ENCODE results near the gene FAM120B.
"Not testable (repeated sequence)": the region's sequence is repeated elsewhere in the genome, so short reads cannot be mapped to it uniquely, and the experiment has no call there.

FAM120B gene

DNA sequence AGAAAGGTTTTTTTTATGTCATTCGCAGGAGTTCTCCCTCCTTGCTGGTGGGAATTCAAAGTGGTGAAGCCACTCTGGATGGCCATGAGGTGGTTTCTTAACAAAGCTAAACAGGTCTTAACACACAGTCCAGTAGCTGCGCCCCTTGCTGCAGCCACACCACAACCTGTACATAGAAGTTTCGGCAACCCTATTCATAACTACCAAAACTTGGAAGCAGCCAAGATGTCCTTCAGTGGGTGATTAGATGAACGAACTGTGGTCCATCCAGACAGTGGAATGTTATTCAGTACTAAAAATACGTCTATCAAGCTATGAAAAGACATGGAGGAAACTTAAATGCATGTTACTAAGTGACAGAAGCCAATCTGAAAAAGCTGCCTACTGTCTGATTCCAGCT lies 78.9 kb downstream of the FAM120B start:
- DNase-seq (ENCODE audit: low read depth), result no peak

DNA sequence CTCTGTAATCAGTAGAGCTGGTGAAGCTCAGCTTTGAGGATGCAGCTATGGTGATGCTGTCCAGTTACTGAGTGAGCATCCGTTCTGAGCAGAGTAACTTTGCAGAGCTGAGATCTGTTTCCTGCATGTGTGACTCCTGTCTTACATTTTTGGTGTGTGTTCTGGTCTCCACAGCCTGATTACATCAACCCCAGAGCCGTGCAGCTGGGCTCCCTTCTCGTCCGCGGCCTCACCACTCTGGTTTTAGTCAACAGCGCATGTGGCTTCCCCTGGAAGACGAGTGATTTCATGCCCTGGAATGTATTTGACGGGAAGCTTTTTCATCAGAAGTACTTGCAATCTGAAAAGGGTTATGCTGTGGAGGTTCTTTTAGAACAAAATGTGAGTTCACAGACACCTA lies 81.6 kb downstream of the FAM120B start:
- no peak for DNase-seq (ENCODE audit: low read depth)

- no peak for DNase-seq (ENCODE audit: low read depth)
Measured at GRCh38 chr6:170393033-170393432, 86.5 kb downstream of the FAM120B start.

DNA sequence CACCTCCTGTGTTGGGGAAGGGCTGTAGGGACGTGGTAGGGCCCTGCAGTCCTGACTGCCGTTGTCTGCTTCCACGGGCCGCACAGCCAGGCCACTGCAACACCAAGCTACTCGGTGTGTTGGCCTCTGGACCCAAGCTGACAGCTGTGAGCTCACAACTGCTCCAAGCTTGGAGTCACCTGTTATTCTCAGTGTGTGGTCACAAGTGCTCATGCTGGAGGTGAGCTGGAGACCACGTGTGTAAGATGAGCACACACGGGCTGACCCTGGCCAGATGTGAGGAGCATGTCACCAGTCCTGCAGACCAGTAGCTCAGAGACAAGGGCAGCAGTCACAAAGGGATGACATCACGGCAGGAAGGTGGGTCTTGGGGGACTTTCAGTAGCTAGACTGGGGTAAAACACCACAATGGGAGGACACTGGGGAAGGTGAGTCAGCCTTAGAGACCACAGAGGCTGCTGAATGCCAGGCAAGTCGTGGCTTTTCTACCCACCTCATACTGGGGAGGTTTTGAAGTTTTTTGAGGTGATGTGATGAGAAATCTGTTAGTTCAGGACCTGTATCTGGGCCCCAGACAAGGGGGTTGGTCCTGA lies 87.3 kb downstream of the FAM120B start:
- no peak for DNase-seq (ENCODE audit: low read depth)

DNA sequence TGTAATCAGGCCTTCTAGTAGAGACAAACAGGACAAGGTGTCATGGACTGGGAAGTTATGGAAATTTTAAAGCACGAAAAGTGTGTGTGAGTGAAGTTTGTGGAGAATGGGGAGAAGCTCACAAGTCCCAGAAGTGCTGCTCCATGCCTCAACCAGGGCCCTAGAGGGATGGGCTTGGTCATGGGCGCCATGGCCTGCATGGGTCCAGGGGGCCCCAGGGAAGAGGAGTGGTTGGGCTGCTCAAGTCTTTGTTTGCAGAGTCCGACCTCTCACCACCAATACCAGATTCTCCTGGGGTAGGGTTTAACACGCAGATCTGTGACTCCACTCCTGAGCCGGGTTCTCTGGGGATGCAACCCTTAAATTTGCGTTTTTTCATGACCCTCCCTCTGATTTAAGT lies 88.4 kb downstream of the FAM120B start:
- no peak for DNase-seq (ENCODE audit: low read depth)

DNA sequence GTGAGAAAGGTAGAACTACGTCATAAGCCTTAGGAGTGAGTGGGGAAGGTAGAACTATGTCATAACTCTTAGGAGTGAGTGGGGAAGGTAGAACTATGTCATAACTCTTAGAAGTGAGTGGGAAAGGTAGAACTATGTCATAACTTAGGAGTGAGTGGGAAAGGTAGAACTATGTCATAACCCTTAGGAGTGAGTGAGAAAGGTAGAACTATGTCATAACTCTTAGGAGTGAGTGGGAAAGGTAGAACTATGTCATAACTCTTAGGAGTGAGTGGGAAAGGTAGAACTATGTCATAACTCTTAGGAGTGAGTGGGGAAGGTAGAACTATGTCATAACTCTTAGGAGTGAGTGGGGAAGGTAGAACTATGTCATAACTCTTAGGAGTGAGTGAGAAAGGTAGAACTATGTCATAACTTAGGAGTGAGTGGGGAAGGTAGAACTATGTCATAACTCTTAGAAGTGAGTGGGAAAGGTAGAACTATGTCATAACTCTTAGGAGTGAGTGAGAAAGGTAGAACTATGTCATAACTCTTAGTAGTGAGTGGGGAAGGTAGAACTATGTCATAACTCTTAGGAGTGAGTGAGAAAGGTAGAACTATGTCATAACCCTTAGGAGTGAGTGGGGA lies 92.3 kb downstream of the FAM120B start:
- not testable (repeated sequence) for DNase-seq (ENCODE audit: low read depth)

DNA sequence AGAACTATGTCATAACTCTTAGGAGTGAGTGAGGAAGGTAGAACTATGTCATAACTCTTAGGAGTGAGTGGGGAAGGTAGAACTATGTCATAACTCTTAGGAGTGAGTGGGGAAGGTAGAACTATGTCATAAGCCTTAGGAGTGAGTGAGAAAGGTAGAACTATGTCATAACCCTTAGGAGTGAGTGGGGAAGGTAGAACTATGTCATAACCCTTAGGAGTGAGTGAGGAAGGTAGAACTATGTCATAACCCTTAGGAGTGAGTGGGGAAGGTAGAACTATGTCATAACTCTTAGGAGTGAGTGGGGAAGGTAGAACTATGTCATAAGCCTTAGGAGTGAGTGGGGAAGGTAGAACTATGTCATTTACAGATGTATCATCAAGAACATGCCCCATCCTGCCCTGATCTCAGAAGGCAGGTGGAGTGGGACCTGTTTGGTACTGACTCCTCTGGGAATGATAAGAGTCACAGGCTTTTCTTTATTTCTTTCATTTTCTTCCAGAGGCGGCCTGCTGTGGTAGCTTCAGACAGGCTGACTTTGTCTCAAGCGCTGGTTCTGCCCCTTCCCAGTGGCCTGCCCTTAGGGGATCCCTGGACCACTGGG lies 93.5 kb downstream of the FAM120B start:
- not testable (repeated sequence) for DNase-seq (ENCODE audit: low read depth)

DNA sequence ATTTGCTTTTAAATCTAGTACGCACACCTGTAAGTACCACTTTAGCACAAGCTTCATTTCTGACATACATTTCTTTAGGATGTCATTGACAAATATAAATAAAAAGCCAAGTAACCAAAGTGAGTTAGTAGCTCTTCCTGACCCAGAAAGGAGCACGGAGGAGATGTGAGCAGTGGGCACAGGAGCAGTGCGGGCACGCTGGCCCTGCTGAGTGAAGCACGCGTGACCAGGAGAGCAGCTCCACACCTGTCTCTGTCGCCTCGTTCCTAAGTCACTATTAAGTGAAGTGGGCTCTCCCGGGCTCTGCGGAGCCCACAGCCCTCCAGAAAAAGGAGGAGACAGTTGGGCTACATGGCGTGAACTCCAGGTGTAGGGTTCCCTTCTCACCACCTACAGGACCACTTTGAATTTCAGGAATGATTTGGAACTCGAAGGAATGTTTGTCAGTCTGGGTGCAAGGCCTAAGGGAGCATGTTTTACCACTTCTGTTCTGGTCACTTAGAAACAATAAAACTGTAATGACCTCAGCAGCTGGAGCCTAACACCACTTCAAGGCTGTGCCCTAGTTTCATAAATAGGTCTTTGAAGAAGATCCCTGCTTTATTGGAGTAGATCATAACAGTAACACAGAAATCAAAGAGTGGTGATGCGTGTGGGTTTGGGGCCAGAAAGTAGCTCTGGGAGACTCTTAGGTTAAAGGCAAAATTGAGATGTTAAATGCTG lies 95.9 kb downstream of the FAM120B start:
- no peak for DNase-seq (ENCODE audit: low read depth)

DNA sequence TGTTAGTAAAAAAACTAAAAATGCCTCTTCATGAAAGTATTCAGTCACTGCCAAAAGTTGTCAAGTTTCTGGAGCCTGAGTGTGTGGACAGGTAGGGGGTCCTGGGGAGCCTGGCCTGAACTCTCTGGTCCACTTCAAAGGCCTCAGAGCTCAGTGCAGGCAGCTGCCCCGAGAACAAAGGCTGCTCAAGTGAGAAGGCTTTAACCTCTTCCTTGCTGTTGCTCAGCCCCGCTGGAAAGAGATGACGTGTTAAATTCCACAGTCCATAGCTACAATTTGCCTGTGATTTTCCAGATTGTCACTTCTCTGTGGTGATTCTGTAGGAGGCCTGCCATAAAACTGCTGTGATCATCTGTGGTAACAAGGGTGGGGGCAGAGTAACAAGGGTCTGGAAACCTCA lies 96.9 kb downstream of the FAM120B start:
- no peak for DNase-seq (ENCODE audit: low read depth)

GRCh38 chr6:170404036-170404435 lies 97.5 kb downstream of the FAM120B start:
- DNase-seq (ENCODE audit: low read depth), result no peak

- no peak for DNase-seq (ENCODE audit: low read depth)
Measured at GRCh38 chr6:170404697-170405096, 98.1 kb downstream of the FAM120B start.

DNA sequence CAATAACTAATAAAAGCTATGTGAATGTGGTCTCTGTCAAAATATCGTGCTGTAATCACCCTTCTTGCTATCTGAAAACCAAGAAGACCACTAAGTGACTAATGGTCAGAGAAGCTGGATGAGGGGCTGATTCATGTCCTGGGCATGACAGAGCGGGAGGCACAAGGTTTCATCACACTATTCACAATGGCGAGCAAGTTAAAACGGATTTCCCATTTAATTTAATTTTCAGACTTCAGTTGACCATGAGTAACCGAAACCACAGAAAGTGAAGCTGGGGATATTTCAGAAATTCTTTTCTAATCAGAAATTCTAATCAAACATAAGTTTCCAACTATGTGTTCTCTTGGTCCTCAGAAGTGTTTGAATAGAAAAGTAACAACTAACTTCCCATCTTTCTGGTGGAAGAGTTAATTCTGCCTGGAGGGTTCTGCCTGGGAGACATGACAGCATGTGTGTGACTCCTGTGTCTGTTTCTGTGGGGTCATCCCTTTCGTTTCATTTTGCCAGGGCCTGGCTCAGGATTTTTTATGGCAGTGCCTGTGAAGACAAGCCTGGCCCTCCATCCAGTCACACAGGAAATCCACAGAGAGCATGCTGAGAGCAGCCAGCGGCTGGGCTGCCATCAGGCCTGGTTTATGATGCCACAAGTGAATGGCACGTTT lies 98.9 kb downstream of the FAM120B start:
- no peak for DNase-seq (ENCODE audit: low read depth)

- no peak for DNase-seq (ENCODE audit: low read depth)
Measured at GRCh38 chr6:170407200-170407599, 100.6 kb downstream of the FAM120B start.

GRCh38 chr6:170407932-170408331 lies 101.4 kb downstream of the FAM120B start:
- DNase-seq (ENCODE audit: low read depth), result no peak

- DNase-seq (ENCODE audit: low read depth), result not testable (repeated sequence)
Measured at GRCh38 chr6:170409746-170410145, 103.2 kb downstream of the FAM120B start.

DNA sequence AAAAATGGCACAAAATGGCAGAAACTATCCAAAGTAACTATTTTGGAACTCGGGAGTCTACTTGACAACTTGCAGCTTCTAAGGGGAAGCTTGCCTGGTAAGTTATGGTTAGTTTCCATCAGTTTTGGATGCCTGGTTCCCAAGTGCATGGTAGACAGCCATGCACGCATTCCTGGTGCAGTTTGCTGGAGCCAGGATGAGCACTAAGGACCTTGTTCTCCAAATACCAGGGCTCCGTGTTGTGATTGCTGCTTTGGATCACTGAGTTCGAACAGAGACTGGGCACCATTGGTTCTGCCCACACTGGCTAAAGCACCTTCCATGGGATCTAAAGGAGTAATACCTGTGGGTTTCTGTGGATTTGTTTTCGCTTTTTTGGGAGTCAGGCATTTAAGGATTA lies 103.7 kb downstream of the FAM120B start:
- DNase-seq (ENCODE audit: low read depth), result no peak

- DNase-seq (ENCODE audit: low read depth), result no peak
Measured at GRCh38 chr6:170415318-170415717, 108.8 kb downstream of the FAM120B start.

GRCh38 chr6:170416303-170416702 lies 109.7 kb downstream of the FAM120B start:
- no peak for DNase-seq (ENCODE audit: low read depth)

DNA sequence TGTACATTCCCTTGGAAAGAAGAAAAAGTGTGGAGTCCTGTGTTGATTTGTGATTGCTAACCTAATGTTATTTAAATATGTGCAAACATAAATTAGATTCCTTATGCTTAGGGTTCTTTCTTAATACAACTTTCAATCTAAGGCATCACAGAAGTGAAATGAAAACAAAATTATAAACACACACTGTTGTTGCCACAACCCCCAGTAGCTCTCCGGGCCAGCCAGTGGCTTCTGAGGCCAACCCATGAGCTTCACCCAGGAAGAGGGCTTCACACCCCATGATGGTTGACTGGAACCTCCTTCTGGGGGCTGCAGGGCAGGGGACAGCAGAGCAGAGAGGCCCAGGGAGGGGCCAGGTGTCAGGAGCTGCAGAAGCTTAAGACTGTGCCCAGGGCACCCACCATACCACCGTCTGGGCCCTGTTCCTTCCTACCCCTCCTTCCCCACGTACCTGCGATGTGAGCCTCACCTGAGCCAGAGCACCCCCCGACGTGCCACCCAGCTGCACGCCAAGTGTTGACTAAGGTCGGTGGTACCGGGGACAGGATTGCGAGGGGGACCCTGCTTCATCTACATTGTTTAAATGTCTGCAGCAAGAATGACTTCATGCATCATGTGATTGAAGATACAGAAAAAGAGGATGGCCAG lies 110.5 kb downstream of the FAM120B start:
- no peak for DNase-seq (ENCODE audit: low read depth)

- no peak for DNase-seq (ENCODE audit: low read depth)
Measured at GRCh38 chr6:170417881-170418280, 111.3 kb downstream of the FAM120B start.

- no peak for DNase-seq (ENCODE audit: low read depth)
Measured at GRCh38 chr6:170420283-170420682, 113.7 kb downstream of the FAM120B start.

Data from activated T-helper 9 cell treated with anti-CD3 and anti-CD28 coated beads, Interleukin-2, amount 50 U/mL, for 16 hours (primary cell).